SK-N-SH treated with all-trans-retinoic acid at 6 μM for 48 hours (cell line): ENCODE data around the gene RAPGEF4.

Source experiments
- BACH2 ChIP-seq: fragments of 250-450 bp; sonication (Bioruptor Pico); IDR thresholded peaks from 2 replicates; pipeline ENCODE4 v1.9.0; 2021; ENCODE audit warnings: mild to moderate bottlenecking, borderline replicate concordance
- GLIS3 ChIP-seq: fragments of 250-450 bp; sonication (Bioruptor Pico); IDR thresholded peaks from 2 replicates; pipeline ENCODE4 v1.5.0; 2020; ENCODE audit warnings: mild to moderate bottlenecking, moderate library complexity
- PATZ1 ChIP-seq: fragments of 250-450 bp; sonication (Bioruptor Pico); IDR thresholded peaks from 2 replicates; pipeline ENCODE4 v1.8.0; 2020; ENCODE audit warnings: mild to moderate bottlenecking, moderate library complexity, borderline replicate concordance
- PPARA ChIP-seq: fragments of 250-450 bp; sonication (Bioruptor Pico); IDR thresholded peaks from 2 replicates; pipeline ENCODE4 v1.5.0; 2020; ENCODE audit warnings: mild to moderate bottlenecking, borderline replicate concordance
- RARB ChIP-seq: fragments of 250-450 bp; sonication (Bioruptor Pico); IDR thresholded peaks from 2 replicates; pipeline ENCODE4 v1.8.0; 2021; ENCODE audit warnings: mild to moderate bottlenecking, moderate library complexity
- SNAI2 ChIP-seq: fragments of 250-450 bp; sonication (Bioruptor Pico); IDR thresholded peaks from 2 replicates; pipeline ENCODE4 v1.5.0; 2020; ENCODE audit warnings: mild to moderate bottlenecking, moderate library complexity
- TCF4 ChIP-seq: fragments of 250-450 bp; sonication (Bioruptor Pico); IDR thresholded peaks from 2 replicates; pipeline ENCODE4 v1.8.0; 2021; ENCODE audit warnings: mild to moderate bottlenecking, moderate library complexity, borderline replicate concordance
- ZFP3 ChIP-seq: fragments of 250-450 bp; sonication (Bioruptor Pico); IDR thresholded peaks from 2 replicates; pipeline ENCODE4 v1.5.0; 2020; ENCODE audit warnings: mild to moderate bottlenecking, moderate library complexity
- ZFP30 ChIP-seq: fragments of 450-650 bp; formaldehyde crosslinking; IDR thresholded peaks from 2 replicates; pipeline ENCODE4 v1.5.0; 2022; ENCODE audit warnings: mild to moderate bottlenecking, moderate library complexity
- ZNF565 ChIP-seq: fragments of 450-650 bp; formaldehyde crosslinking; conservative IDR thresholded peaks from 2 replicates; pipeline ENCODE4 v1.5.0; 2020; ENCODE audit warnings: low read depth, mild to moderate bottlenecking, moderate library complexity

- no peak for TF ChIP-seq RARB (CRISPR knock-in tag)
- TF ChIP-seq SNAI2 (CRISPR knock-in tag): no peak
- no peak for TF ChIP-seq PATZ1 (CRISPR knock-in tag)
- no peak for TF ChIP-seq PPARA
- TF ChIP-seq GLIS3 (CRISPR knock-in tag): no peak
- no peak for TF ChIP-seq BACH2 (CRISPR knock-in tag)
- no peak for TF ChIP-seq ZFP30 (CRISPR knock-in tag)
- no peak for TF ChIP-seq TCF4 (CRISPR knock-in tag)
- no peak for TF ChIP-seq ZNF565 (CRISPR knock-in tag)
- TF ChIP-seq ZFP3 (CRISPR knock-in tag): no peak
Observed at GRCh38 chr2:172792711-172793110, 57.1 kb downstream of the RAPGEF4 start.
